HG03097 (cell line): Measurements from ENCODE around the gene DOK6.

Experiments used
- ATAC-seq: cut with Tn5 transposase; IDR thresholded peaks from one replicate; pipeline ENCODE4 v1.9.1; 2021; ENCODE audit not compliant: unreplicated experiment, low FRiP score

DOK6 gene

GRCh38 chr18:69531973-69532372 lies 131.3 kb downstream of the DOK6 start:
- no peak for ATAC-seq

GRCh38 chr18:69537183-69537582 lies 136.5 kb downstream of the DOK6 start:
- ATAC-seq: no peak

GRCh38 chr18:69538849-69539248 lies 138.2 kb downstream of the DOK6 start:
- no peak for ATAC-seq

- no peak for ATAC-seq
These were observed 138.7 kb downstream of the DOK6 start for GRCh38 chr18:69539404-69539803.

GRCh38 chr18:69556228-69556627 lies 155.5 kb downstream of the DOK6 start:
- no peak for ATAC-seq

GRCh38 chr18:69557282-69557681 lies 156.6 kb downstream of the DOK6 start:
- ATAC-seq: no peak

- no peak for ATAC-seq
These were observed 157.4 kb downstream of the DOK6 start for GRCh38 chr18:69558052-69558451.

- no peak for ATAC-seq
These were observed 158.9 kb downstream of the DOK6 start for GRCh38 chr18:69559604-69560003.

GRCh38 chr18:69564602-69565001 lies 163.9 kb downstream of the DOK6 start:
- no peak for ATAC-seq

GRCh38 chr18:69567813-69568488 lies 167.3 kb downstream of the DOK6 start:
- ATAC-seq: no peak

- ATAC-seq: no peak
These were observed 168.4 kb downstream of the DOK6 start for GRCh38 chr18:69569133-69569532.

- no peak for ATAC-seq
These were observed 173.7 kb downstream of the DOK6 start for GRCh38 chr18:69574401-69574800.

GRCh38 chr18:69580107-69580506 lies 179.4 kb downstream of the DOK6 start:
- peak; percentile 80 for ATAC-seq

GRCh38 chr18:69584429-69584828 lies 183.7 kb downstream of the DOK6 start:
- ATAC-seq: no peak

GRCh38 chr18:69585696-69586095 lies 185.0 kb downstream of the DOK6 start:
- no peak for ATAC-seq

- ATAC-seq: no peak
These were observed 185.8 kb downstream of the DOK6 start for GRCh38 chr18:69586537-69586936.

GRCh38 chr18:69588301-69588700 lies 187.6 kb downstream of the DOK6 start:
- ATAC-seq: no peak

- no peak for ATAC-seq
These were observed 189.5 kb downstream of the DOK6 start for GRCh38 chr18:69590150-69590549.

- ATAC-seq: no peak
These were observed 195.7 kb downstream of the DOK6 start for GRCh38 chr18:69596345-69596744.

GRCh38 chr18:69597561-69597960 lies 196.9 kb downstream of the DOK6 start:
- ATAC-seq: no peak

GRCh38 chr18:69599377-69599776 lies 198.7 kb downstream of the DOK6 start:
- ATAC-seq: no peak

GRCh38 chr18:69612242-69612641 lies 211.6 kb downstream of the DOK6 start:
- ATAC-seq: no peak

- no peak for ATAC-seq
These were observed 215.4 kb downstream of the DOK6 start for GRCh38 chr18:69616114-69616513.
